Common myeloid progenitor, CD34-positive (primary cell): Measurements from ENCODE around the gene LOXL1.
A peak's percentile ranks its signal among the peaks of the same experiment; 100 is the strongest.

Experiments
- CTCF ChIA-PET: fragments of 350-600 bp; sonication (Branson Sonifier 250); formaldehyde crosslinking; loops from one replicate; lab custom pipeline; 2021; ENCODE audit warnings: antibody characterized with exemption; lab: Charles Lee
- POLR2A ChIA-PET: fragments of 350-600 bp; sonication (Branson Sonifier 250); formaldehyde crosslinking; loops from one replicate; lab custom pipeline; 2021; ENCODE audit warnings: antibody characterized with exemption; lab: Charles Lee
- DNase-seq, 3 donors: peaks; one replicate each; pipeline versions ENCODE4 v3.0.0 to v3.0.0-alpha.2; 2013
- H3K27ac ChIP-seq, 2 experiments: 1 replicate in 1 of 2; 2 replicates in 1 of 2; pipeline ENCODE4 v1.7.0; 2013; ENCODE audit warnings: inconsistent platforms in 2 of 2, low read length in 2 of 2, mild to moderate bottlenecking in 2 of 2, low read depth in 1 of 2, moderate library complexity in 1 of 2; ENCODE audit not compliant: severe bottlenecking in 2 of 2, insufficient read depth in 1 of 2, poor library complexity in 1 of 2
- H3K27me3 ChIP-seq, 5 experiments: replicated peaks in 2 of 5; 1 replicate in 3 of 5; 2 replicates in 2 of 5; pipeline versions ENCODE4 v1.6.1 to v1.7.0; 2013; ENCODE audit warnings: low read length in 4 of 5, mild to moderate bottlenecking in 2 of 5, moderate library complexity in 2 of 5, inconsistent platforms in 1 of 5; ENCODE audit not compliant: insufficient read depth in 5 of 5, control insufficient read depth in 4 of 5
- H3K36me3 ChIP-seq, 4 experiments: 1 replicate in 2 of 4; 2 replicates in 2 of 4; pipeline versions ENCODE4 v1.6.1 to v1.7.0; 2013; ENCODE audit warnings: low read length in 3 of 4, control low read depth in 1 of 4, mild to moderate bottlenecking in 1 of 4; ENCODE audit not compliant: control insufficient read depth in 4 of 4, insufficient read depth in 4 of 4
- H3K4me1 ChIP-seq, 4 experiments: 1 replicate in 3 of 4; 2 replicates in 1 of 4; pipeline versions ENCODE4 v1.6.1 to v1.7.1; 2013; ENCODE audit warnings: low read length in 3 of 4, mild to moderate bottlenecking in 3 of 4, control low read depth in 1 of 4, inconsistent platforms in 1 of 4, moderate library complexity in 1 of 4; ENCODE audit not compliant: control insufficient read depth in 4 of 4, insufficient read depth in 4 of 4; ENCODE audit errors: control extremely low read depth in 1 of 4
- H3K4me3 ChIP-seq, 7 experiments: 1 replicate in 4 of 7; 2 replicates in 3 of 7; pipeline versions ENCODE4 v1.5.1 to v1.7.0; 2013; ENCODE audit warnings: mild to moderate bottlenecking in 7 of 7, low read length in 6 of 7, moderate library complexity in 6 of 7, inconsistent platforms in 2 of 7, low read depth in 2 of 7, control low read depth in 1 of 7; ENCODE audit not compliant: insufficient read depth in 4 of 7, control insufficient read depth in 1 of 7; ENCODE audit errors: extremely low read depth in 1 of 7
- H3K9me3 ChIP-seq, 5 experiments: 1 replicate in 4 of 5; 2 replicates in 1 of 5; pipeline versions ENCODE4 v1.6.1 to v1.7.1; 2013; ENCODE audit warnings: low read length in 4 of 5, mild to moderate bottlenecking in 2 of 5, inconsistent platforms in 1 of 5, low read depth in 1 of 5, moderate library complexity in 1 of 5; ENCODE audit not compliant: control insufficient read depth in 4 of 5, insufficient read depth in 2 of 5; ENCODE audit errors: control extremely low read depth in 1 of 5
- WGBS: methylation state at CpG from one replicate; pipeline ENCODE4 v1.1.5; 2013; ENCODE audit not compliant: insufficient coverage; 5-methylcytosine and 5-hydroxymethylcytosine counted together

Gene LOXL1

DNA sequence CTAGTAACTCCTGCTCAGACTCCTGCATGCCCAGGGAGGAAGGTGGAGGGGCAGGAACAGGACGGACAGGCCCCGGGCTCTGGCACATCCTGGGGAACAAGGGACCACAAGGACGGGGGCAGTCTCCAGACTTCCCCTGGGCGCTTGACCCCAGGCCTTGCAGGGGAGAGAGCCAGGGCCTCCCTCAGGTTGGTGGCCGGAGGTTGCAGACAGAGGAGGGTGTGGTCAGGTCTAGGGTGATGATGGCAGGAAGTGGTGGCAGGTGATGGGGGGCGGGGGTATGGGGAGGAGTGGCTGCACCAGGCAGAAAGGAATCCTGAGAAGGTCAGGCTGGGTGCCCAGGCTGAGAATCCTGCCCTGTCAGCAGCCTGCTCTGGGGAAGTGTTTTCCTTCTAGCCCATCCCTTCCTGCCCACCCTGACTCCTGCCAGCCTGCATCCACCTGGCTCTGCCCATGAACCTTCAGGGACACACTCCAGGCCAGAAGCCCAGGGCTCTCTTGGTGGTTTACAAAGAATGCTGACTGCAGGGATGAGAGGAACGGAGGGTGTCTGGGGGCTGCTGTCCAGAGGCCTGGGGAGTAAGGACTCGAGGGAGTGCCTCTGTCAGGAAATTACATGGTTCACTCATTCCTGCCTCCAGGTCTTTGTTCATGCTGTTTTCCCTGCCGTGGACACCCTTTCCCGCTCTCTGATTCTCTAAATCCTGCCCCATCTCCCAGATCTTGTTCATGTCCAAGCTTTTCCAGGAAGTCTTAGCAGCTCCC is 15.8 kb downstream of the LOXL1 start:
- Histone ChIP-seq H3K9me3 (no peaks in the 10 kb centered on the region), H3K27me3 (no peaks in the 10 kb centered on the region), H3K4me3 (no peak overlapping the region), H3K27ac (no peak overlapping the region), H3K36me3 (no peaks in the 10 kb centered on the region), H3K4me1 (peaks cover 0 to 38% (median 33%) of the 10 kb centered on the region in 4 experiments)
- DNase-seq, result no peak
- POLR2A ChIA-PET, result no interaction called here
- CTCF ChIA-PET, result interaction anchor here (1.1 kb wide), 1 partner anchor 9 kb away, joined by 5 read pairs; no protein-coding TSS in a partner anchor
- 90% methylated on average over 10 of the region's 10 CpGs for WGBS

DNA sequence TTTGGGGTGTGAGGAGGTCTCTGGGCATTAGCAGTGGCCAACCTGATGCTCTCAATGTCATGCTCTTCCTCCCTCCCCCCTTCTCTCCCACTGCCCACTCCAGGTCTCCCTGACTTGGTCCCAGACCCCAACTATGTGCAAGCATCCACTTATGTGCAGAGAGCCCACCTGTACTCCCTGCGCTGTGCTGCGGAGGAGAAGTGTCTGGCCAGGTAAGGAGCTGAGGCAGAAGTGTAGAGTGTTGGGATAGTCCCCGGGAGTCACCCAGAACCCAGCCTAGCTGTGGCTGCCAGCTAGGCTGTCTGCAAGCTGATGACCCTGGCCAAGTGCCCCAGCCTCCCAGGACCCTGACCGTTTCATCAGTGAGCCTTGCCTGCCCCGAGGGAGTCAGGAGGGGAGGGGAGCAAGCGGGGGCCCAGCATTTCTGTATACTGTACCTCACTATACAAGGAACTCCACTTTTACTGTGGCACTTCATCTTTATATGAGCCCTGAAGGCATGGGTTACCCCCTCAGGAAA is 16.5 kb downstream of the LOXL1 start:
- 100% methylated on average over 2 of the region's 6 CpGs for WGBS
- H3K4me1 ChIP-seq, result peaks cover 0 to 30% (median 28%) of the 10 kb centered on the region in 4 experiments
- H3K4me3 ChIP-seq, result no peak overlapping the region
- H3K27ac ChIP-seq, result no peak overlapping the region
- no peaks in the 10 kb centered on the region for H3K36me3 ChIP-seq
- DNase-seq, result no peak
- H3K27me3 ChIP-seq, result no peaks in the 10 kb centered on the region
- no peaks in the 10 kb centered on the region for H3K9me3 ChIP-seq
- POLR2A ChIA-PET, result no interaction called here
- CTCF ChIA-PET, result interaction anchor here (6.5 kb wide), 1 partner anchor 23 kb away, joined by 36 read pairs; no protein-coding TSS in a partner anchor

DNA sequence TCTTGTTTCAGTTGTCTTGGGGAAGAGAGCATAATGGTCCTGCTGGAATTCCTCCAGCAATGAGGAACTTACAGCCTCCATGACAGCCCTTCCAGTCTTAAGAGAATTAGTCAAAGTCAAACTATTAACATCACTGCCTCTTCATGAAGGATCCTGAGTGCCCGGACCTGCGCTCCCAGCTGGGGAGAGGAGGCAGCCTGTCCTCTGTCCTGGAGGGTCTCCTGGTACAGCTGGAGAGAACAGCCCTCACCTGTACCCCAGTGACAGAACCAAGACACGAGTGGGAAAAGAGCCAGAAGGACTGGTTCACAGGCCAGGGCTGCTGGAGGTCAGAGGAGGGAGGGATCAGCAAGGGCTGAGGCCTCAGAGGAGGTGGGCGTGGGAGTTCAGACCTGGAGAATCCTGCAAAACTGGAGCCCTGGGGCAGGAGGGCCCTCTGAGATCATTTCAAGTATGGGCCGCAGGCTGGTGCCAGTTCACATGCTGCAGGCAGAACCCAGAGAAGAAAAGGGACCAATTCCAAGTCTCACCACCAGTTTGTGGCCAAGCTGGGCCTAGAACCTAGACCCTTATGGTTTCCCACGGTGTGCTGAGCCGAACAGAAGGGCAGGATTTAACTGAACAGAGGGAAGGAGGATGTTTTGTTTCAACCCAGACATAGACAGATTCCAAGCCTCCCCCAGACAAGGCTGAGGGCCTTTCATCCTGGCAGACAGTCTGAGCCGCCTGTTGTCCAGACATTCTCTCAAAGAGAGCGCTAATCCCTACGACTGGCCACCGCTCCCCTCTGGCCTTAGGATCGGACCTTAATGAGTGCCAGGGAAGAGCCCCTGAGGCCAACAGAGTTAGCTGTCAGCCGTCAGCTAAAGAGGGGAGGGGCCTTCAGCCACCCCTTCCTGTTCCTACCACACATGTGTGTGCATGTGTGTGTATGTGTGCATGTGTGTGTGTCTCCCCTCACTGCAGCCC is 18.2 kb downstream of the LOXL1 start:
- WGBS, result 77% methylated on average over 11 of the region's 13 CpGs
- CTCF ChIA-PET, result interaction anchor here (1.0 to 6.5 kb wide), 5 partner anchors 11 to 31 kb away, joined by 3 to 36 read pairs (median 5); no protein-coding TSS in a partner anchor

DNA sequence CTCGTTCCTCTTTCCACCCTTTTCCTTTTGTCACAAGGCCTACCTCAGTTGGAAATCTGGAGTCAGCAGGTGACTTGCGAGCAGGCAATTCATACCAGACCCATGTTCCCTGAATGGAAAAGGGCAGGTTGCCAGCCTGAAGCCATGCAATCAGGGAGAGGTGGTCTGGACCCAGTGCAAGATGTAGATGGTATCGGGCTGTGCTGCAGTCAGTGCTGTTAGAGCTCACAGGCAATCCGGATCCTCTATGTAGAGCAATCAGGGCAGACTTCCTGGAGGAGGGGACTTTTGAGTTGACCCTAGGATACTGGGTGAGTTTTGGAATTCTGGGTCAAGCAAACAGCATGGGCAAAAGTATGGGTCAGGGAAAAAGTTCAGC is 18.9 kb downstream of the LOXL1 start:
- no peaks in the 10 kb centered on the region for H3K27me3 ChIP-seq
- no peak overlapping the region for H3K27ac ChIP-seq
- H3K36me3 ChIP-seq, result no peaks in the 10 kb centered on the region
- CTCF ChIA-PET, result interaction anchor here (1.0 to 6.5 kb wide), 5 partner anchors 12 to 30 kb away, joined by 3 to 36 read pairs (median 5); no protein-coding TSS in a partner anchor
- peaks cover 0 to 30% (median 28%) of the 10 kb centered on the region in 4 experiments for H3K4me1 ChIP-seq
- WGBS, result 88% methylated on average over 2 of the region's 4 CpGs
- H3K4me3 ChIP-seq, result no peak overlapping the region
- POLR2A ChIA-PET, result no interaction called here
- no peaks in the 10 kb centered on the region for H3K9me3 ChIP-seq
- no peak for DNase-seq

More for the DNA sequence above, 18.2 kb downstream of the LOXL1 start:
- no peak overlapping the region for H3K27ac ChIP-seq
- no peaks in the 10 kb centered on the region for H3K27me3 ChIP-seq
- peak; percentile 63 to 93 (median 86) for DNase-seq
- H3K36me3 ChIP-seq, result no peaks in the 10 kb centered on the region
- H3K4me1 ChIP-seq, result peaks cover 0 to 30% (median 28%) of the 10 kb centered on the region in 4 experiments
- no peak overlapping the region for H3K4me3 ChIP-seq
- POLR2A ChIA-PET, result no interaction called here
- H3K9me3 ChIP-seq, result no peaks in the 10 kb centered on the region

DNA sequence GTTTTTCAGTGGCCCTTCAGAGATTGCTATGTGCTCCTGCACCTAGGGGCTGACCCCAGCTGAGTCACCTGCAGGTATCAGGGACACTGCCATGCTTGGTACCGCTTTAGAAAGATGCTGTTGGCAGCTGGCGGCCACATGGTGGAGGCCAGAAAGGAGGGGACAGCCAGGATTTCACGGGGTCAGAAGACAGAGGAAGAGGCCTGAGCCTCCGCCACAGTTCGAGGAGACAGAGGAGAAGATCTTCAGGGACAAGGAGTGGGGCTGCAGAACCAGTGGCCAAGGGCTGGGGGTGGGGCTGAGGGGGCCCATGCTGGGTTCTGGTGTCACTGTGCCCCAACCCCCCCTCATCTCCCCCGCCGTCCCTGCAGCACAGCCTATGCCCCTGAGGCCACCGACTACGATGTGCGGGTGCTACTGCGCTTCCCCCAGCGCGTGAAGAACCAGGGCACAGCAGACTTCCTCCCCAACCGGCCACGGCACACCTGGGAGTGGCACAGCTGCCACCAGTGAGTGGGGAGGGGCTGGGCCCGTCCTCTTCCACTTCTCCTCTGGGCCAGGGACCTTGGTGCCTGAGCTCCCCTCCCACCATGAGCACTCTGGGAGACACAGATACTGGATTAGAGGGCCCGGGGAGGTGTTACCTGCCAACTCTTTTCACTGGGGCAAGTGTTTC is 19.9 kb downstream of the LOXL1 start:
- H3K4me1 ChIP-seq, result peaks cover 0 to 38% (median 36%) of the 10 kb centered on the region in 4 experiments
- ChIA-PET POLR2A (no interaction called here), CTCF (interaction anchor here (1.2 to 6.5 kb wide), 4 partner anchors 11 to 39 kb away, joined by 3 to 36 read pairs (median 7); no protein-coding TSS in a partner anchor)
- no peaks in the 10 kb centered on the region for H3K27me3 ChIP-seq
- no peaks in the 10 kb centered on the region for H3K36me3 ChIP-seq
- no peaks in the 10 kb centered on the region for H3K9me3 ChIP-seq
- 27% methylated on average over 7 of the region's 17 CpGs for WGBS
- no peak overlapping the region for H3K4me3 ChIP-seq
- no peak overlapping the region for H3K27ac ChIP-seq
- peak in 2 of 3 donors; percentile 60 to 69 for DNase-seq

DNA sequence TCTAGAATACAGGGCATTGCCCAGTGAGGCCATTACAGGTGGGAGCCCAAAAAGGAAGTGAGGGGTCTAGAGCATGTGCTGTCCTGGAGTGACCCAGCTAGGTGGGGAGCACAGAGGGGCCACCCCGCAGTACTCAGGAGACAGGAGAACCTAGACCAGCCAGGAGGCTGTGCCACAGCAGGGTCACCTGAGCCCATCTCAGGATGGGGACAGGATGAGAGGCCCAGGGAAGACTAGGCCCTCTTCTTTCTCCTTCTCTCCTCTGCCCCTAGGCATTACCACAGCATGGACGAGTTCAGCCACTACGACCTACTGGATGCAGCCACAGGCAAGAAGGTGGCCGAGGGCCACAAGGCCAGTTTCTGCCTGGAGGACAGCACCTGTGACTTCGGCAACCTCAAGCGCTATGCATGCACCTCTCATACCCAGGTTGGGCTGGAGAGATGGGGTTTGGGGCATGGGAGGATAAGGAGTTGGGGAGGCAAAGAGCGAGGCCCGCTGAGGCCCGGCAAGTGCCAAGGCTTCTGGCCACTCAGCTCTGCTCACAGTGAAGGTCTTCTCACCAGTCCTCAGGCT is 20.6 kb downstream of the LOXL1 start:
- WGBS, result 100% methylated on average over 6 of the region's 9 CpGs
- no peak for DNase-seq
- peaks cover under 1 to 44% (median 43%) of the 10 kb centered on the region in 4 experiments for H3K4me1 ChIP-seq

More for the DNA sequence above, 20.6 kb downstream of the LOXL1 start:
- Histone ChIP-seq H3K36me3 (no peaks in the 10 kb centered on the region), H3K4me3 (no peak overlapping the region), H3K9me3 (no peaks in the 10 kb centered on the region), H3K27me3 (no peaks in the 10 kb centered on the region), H3K27ac (no peak overlapping the region)
- CTCF ChIA-PET, result interaction anchor here (1.2 to 6.5 kb wide), 4 partner anchors 12 to 40 kb away, joined by 3 to 36 read pairs (median 7); no protein-coding TSS in a partner anchor
- POLR2A ChIA-PET, result no interaction called here
